Motor neuron (in vitro differentiated cells): ENCODE results near the gene DUSP3. TPM values are rescaled to one million over a fixed set of nuclear protein-coding genes. Genes with fewer than 3 reads are reported as not detected.

Experiments used
- ATAC-seq, 8 experiments: fragments of 200-7000 bp; cut with Tn5 transposase; replicated peaks in 6 of 8; 2 replicates each; pipeline ENCODE4 v1.8.0; 2021; ENCODE audit warnings: mild to moderate bottlenecking in 8 of 8, moderate library complexity in 8 of 8
- H3K27ac ChIP-seq, 2 donors: fragments of 250-450 bp; sonication (Bioruptor Pico); 2 replicates each; pipeline ENCODE4 v1.9.0; 2021; ENCODE audit warnings: antibody characterized with exemption in 2 of 2, mild to moderate bottlenecking in 2 of 2, moderate library complexity in 1 of 2
- H3K4me1 ChIP-seq, 2 donors: fragments of 250-450 bp; sonication (Bioruptor Pico); replicated peaks in 1 of 2; 2 replicates each; pipeline ENCODE4 v1.6.1; 2021; ENCODE audit warnings: antibody characterized with exemption in 2 of 2, mild to moderate bottlenecking in 2 of 2, moderate library complexity in 1 of 2
- H3K4me3 ChIP-seq, 5 donors: fragments of 250-450 bp; sonication (Bioruptor Pico); 2 replicates each; pipeline ENCODE4 v1.9.0; 2021; ENCODE audit warnings: antibody characterized with exemption in 5 of 5, mild to moderate bottlenecking in 5 of 5, moderate library complexity in 4 of 5
- WGBS, 10 experiments: fragments of 450-650 bp; shearing (Covaris generic); methylation state at CpG; one replicate each; pipeline ENCODE4 v1.0.0; 2022; 5-methylcytosine and 5-hydroxymethylcytosine counted together
- in situ Hi-C, 9 experiments: fragments of 400-800 bp; cut with MboI; loops; one replicate each; pipeline ENCODE4 v1.15.0; 2021; ENCODE audit warnings: low sequenced_read_pairs in 9 of 9, low pct_unique_long_range_greater_than_20kb in 2 of 9; ENCODE audit not compliant: unreplicated experiment in 9 of 9
- total RNA-seq, 8 experiments: library from RNA; unstranded; fragments of 300-600 nt; gene quantifications; 2 replicates each; pipeline versions ENCODE4 v1.2.3 to v1.2.4, GENCODE V29; 2022

Gene DUSP3
- total RNA-seq, 8 experiments from 2014 or later: 18.6 to 58.2 (median 25.3) TPM

DNA sequence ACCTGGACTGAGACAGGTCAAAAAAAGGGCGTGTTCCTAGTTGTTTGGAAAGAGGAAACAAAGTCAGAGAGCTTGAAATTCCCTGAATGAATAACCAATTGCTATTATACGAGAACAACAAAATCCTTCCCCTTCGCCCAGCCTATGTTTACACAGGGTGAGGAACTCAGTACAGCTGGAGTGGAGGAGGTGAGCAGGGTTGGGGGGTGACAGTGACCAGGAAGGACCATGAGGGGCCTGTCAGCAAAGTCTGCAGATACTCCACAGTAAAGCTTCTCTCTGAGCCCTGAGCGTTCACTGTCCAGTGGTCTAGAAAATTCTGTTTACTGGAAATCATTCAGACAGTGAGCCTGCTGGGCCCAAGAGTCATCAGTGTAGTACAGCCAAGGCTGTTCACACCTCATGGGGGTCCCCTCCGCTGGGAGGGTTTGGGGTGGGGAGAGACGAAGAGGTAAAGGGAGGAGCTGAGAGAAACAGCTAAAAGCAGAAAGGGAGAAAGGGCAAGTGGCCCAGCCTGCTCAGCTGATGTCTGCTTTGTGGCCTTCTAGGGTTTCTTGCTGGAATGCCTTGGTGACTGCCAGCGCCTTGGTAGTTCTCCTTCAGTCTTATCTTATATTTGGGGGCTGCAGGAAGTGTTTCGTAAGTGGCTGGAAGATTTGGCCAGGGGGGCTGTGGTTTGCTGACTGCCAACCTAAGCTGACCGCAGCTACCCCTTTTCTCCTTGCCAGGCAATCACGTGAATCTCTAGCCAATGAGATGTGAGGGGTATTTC is 5.7 kb downstream of the DUSP3 start:
- Histone ChIP-seq H3K27ac (no peak overlapping the region), H3K4me1 (peaks cover 3 to 5% of the 10 kb centered on the region in 2 donors), H3K4me3 (no peak overlapping the region)
- WGBS, 10 experiments: 77 to 100% (median 90%) methylated on average over 1 to 5 of the region's 10 CpGs; no CpG with 5 or more reads in 1 of the 10 experiments
- no peak for ATAC-seq
- in situ Hi-C loops: no loop called here

DNA sequence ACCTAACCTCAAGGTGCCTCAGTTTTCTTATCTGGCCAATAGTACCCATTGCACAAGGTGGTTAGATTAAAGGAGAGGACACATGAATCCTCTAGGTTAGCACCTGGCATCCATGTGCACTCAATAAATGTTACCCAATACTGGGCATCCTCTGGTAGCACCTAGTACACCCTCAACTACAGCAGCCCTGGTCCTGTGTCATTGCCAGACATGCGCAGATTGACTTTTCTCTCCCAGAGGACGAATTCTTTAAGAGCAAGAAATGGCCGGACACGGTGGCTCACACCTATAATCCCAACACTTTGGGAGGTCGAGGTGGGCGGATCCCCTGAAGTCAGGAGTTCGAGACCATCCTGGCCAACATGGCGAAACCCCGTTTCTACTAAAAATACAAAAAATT is 7.3 kb downstream of the DUSP3 start:
- Histone ChIP-seq H3K4me1 (no peaks in the 10 kb centered on the region), H3K4me3 (no peak overlapping the region), H3K27ac (no peak overlapping the region)
- 20 to 100% (median 92%) methylated on average over 1 to 9 of the region's 9 CpGs; no CpG with 5 or more reads in 3 of the 10 experiments for WGBS, 10 experiments
- in situ Hi-C loops: no loop called here
- no peak for ATAC-seq

DNA sequence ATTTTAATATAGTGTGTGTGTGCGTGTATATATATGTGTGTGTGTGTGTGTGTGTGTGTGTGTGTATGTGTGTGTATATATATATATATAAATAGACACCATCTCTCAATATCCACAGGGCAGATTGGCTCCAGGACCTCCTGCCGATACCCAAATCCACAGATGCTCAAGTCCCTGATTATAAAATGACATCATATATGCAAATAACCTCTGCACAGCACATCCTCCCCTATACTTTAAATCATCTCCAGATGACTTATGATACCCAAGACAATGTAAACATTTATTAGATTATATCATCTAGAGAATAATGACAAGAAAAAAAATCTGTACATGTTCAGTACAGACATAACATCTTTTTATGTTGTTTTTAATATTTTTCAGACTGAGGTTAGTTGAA is 7.8 kb downstream of the DUSP3 start:
- Histone ChIP-seq H3K4me3 (no peak overlapping the region), H3K27ac (no peak overlapping the region), H3K4me1 (no peaks in the 10 kb centered on the region)
- 80 to 100% (median 94%) methylated on average over 1 of the region's 2 CpGs; no CpG with 5 or more reads in 6 of the 10 experiments for WGBS, 10 experiments
- ATAC-seq: peak in 1 of 8 experiments; percentile 14
- in situ Hi-C loops: no loop called here

DNA sequence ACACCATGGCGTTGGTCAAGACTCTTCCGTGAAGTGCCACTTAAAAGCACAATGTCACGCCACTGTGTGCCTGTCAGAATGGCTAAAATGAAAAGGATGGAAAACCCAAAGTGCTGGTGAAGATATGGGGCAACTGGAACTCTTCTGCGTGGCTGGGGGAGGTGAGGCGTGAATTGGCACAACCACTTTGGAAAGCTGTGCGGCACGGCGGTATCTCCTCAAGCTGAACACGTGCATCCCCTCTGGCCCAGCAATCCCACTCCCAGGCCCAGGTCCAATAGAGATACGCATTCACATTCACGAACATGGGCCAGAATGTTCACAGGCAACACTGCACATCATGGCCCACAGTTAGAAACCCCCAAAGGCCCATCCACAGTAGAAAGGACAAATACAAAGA is 8.9 kb downstream of the DUSP3 start:
- WGBS, 10 experiments: 90 to 100% (median 92%) methylated on average over 1 to 2 of the region's 11 CpGs; no CpG with 5 or more reads in 7 of the 10 experiments
- in situ Hi-C loops: loop anchor here in 4 of 9 experiments (10.0 kb wide), 3 partner anchors 75 to 195 kb away; no protein-coding TSS in a partner anchor
- Histone ChIP-seq H3K27ac (no peak overlapping the region), H3K4me3 (no peak overlapping the region), H3K4me1 (no peaks in the 10 kb centered on the region)
- ATAC-seq: no peak

DNA sequence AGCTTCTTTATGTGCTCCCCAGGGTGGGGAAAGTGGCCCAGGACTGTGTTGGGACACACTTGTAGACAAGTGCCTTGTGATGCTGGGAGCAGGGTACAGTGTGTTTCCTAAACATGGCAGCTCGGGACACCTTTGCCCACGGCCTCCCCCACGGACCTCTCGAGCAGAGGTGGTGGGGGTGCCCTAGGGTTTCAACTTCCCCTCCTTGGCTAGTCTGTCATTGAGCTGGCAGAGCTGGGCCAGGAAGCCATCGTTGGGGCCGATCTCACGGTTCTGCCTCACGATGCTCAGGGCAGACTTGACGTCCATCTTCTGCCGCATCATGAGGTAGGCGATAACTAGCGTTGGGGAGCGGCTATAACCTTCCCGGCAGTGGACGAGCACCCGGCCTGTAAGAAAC is 9.4 kb downstream of the DUSP3 start:
- in situ Hi-C loops: loop anchor here in 4 of 9 experiments (10.0 kb wide), 3 partner anchors 75 to 195 kb away; no protein-coding TSS in a partner anchor
- Histone ChIP-seq H3K27ac (no peak overlapping the region), H3K4me3 (no peak overlapping the region), H3K4me1 (no peaks in the 10 kb centered on the region)
- 80 to 100% (median 91%) methylated on average over 2 to 5 of the region's 16 CpGs; no CpG with 5 or more reads in 6 of the 10 experiments for WGBS, 10 experiments
- peak in 4 of 8 experiments; percentile 11 to 21 (median 16) for ATAC-seq

DNA sequence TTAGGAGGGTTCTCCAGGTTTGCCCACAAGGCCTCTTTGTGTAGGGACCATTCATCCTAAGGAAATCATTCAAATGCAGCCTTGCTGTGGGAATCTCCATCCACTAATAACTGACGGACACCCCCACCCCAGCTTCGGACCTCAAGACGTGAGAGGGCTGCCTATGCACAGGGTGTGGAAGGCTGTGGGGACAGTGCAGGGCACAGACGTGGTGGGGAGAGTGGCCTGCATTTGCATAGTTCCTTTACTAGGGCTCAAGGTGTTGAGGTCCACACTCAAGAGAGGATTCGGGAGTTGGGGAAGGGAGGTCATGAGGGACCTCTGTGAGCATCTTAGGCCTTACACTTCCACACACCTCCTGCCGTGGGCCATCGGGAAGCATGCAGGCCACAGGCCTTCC is 9.8 kb downstream of the DUSP3 start:
- WGBS, 10 experiments: 85 to 100% (median 96%) methylated on average over 2 to 4 of the region's 7 CpGs; no CpG with 5 or more reads in 4 of the 10 experiments
- Histone ChIP-seq H3K4me1 (no peaks in the 10 kb centered on the region), H3K4me3 (no peak overlapping the region), H3K27ac (no peak overlapping the region)
- ATAC-seq: peak in 3 of 8 experiments; percentile 3 to 10 (median 10)
- in situ Hi-C loops: loop anchor here in 4 of 9 experiments (10.0 kb wide), 3 partner anchors 74 to 194 kb away; no protein-coding TSS in a partner anchor

DNA sequence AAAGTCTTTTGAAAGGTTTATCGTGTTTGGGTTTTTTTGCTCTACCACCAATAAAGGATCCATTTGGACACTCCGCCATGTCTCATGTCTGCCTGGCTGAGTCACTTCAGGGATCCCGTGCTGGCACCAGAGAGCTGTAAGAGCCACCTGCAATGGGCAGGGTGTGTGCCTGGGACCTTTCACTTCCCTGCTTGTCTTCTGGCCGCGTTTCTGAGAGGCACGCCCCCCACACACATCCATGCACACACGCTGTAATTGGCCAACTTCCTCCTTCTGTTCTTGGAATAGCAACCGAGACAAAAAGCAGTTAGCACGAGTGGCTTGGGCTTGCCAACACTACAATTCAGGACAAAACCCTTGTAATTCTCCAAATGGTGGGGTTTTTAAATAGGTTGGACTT is 10.4 kb downstream of the DUSP3 start:
- Histone ChIP-seq H3K4me3 (no peak overlapping the region), H3K27ac (no peak overlapping the region), H3K4me1 (no peaks in the 10 kb centered on the region)
- WGBS, 10 experiments: 56 to 100% (median 79%) methylated on average over 1 to 7 of the region's 9 CpGs; no CpG with 5 or more reads in 3 of the 10 experiments
- peak in 1 of 8 experiments; percentile 19 for ATAC-seq
- in situ Hi-C loops: loop anchor here in 4 of 9 experiments (10.0 kb wide), 3 partner anchors 74 to 194 kb away; no protein-coding TSS in a partner anchor

DNA sequence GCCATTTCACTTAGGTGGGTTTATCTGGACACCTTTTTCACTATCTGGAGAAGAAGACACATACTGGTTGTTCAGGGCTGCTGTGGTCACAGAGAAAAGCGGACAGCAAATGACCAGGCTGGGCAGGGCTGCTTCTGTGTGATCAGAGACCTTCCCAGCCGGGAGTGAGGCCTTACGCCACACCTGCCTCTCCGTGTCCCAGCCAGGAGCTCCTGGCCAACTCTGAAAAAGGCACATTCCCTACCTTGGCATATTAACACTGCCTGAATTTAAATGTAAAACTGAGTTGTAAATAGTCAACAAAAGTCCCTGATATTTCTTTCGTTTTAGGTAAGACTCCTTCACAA is 11.1 kb downstream of the DUSP3 start:
- in situ Hi-C loops: loop anchor here in 4 of 9 experiments (10.0 kb wide), 3 partner anchors 73 to 193 kb away; no protein-coding TSS in a partner anchor
- Histone ChIP-seq H3K4me1 (no peaks in the 10 kb centered on the region), H3K27ac (no peak overlapping the region), H3K4me3 (no peak overlapping the region)
- WGBS, 10 experiments: 50 to 95% (median 71%) methylated on average over 1 to 4 of the region's 5 CpGs; no CpG with 5 or more reads in 3 of the 10 experiments
- no peak for ATAC-seq

DNA sequence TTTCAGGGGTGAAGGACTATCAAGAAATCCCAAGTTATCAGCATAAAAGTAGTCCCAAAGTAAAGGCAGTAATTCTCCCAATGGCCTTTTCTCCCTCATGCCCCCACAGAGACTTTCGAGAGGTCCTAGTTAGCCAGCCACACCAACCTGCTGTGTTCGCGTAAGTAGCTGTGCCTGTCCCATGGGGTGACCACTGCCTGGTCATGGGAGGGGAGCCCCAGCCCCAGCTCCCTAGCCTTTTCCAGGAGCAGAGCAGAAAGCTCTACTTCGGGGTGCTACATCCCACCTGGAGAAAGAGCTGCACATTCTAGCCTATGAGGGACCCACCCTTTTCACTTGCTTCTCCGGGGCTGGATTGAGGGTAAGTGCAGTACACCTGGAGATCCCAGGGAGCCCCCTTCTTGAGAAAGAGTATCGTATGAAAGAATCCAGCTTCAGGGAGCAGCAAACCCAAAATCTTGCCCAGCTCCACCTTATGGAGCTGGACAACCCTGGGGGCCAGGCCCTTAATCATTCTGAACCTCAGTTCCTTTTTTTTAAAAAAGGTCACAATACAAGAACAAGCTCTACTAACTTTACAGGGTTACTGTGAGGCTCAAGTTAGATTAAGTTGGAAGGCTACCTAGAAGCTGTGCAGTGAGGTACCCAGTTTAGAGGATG is 11.6 kb downstream of the DUSP3 start:
- ATAC-seq: no peak

DNA sequence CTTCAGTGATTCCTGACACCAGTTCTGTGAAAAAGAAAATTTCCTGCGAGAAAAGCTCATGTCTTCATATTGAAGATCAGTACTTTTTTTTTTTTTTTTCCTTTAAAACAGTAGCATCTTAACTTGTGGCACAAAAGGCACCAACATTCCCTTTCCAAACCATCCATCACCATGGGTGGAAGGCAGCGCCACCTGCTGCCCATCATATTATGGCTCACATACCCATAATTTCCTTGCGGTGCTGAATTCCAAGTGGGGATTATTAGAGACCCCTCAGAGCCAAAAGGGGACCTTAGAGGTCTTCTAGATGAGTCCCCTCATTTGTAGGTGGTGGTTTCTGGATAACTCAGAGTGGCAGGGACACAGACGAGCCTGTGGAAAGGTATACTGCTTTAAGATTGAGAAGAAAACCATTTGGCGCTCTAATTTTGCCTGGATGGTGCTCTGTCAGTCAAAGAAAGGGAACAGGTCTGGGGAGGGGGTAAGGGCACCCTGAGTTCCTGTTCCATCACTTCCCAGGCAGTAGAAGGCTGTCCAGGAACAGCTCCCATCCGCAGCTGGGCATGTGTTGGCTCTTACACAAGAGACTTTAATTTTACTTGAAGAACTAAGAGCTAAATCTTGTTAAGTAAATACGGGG is 12.2 kb downstream of the DUSP3 start:
- H3K4me3 ChIP-seq: no peak overlapping the region
- no peaks in the 10 kb centered on the region for H3K4me1 ChIP-seq
- H3K27ac ChIP-seq: no peak overlapping the region
- in situ Hi-C loops: loop anchor here in 4 of 9 experiments (10.0 kb wide), 3 partner anchors 72 to 192 kb away; no protein-coding TSS in a partner anchor
- ATAC-seq: peak in 5 of 8 experiments; percentile 32 to 64 (median 36)
- WGBS, 10 experiments: 11 to 80% (median 50%) methylated on average over 1 to 7 of the region's 7 CpGs; no CpG with 5 or more reads in 2 of the 10 experiments

More for the DNA sequence above, 11.6 kb downstream of the DUSP3 start:
- in situ Hi-C loops: loop anchor here in 4 of 9 experiments (10.0 kb wide), 3 partner anchors 72 to 192 kb away; no protein-coding TSS in a partner anchor
- Histone ChIP-seq H3K4me3 (no peak overlapping the region), H3K27ac (no peak overlapping the region), H3K4me1 (no peaks in the 10 kb centered on the region)
- 70 to 94% (median 87%) methylated on average over 2 to 4 of the region's 6 CpGs; no CpG with 5 or more reads in 4 of the 10 experiments for WGBS, 10 experiments

DNA sequence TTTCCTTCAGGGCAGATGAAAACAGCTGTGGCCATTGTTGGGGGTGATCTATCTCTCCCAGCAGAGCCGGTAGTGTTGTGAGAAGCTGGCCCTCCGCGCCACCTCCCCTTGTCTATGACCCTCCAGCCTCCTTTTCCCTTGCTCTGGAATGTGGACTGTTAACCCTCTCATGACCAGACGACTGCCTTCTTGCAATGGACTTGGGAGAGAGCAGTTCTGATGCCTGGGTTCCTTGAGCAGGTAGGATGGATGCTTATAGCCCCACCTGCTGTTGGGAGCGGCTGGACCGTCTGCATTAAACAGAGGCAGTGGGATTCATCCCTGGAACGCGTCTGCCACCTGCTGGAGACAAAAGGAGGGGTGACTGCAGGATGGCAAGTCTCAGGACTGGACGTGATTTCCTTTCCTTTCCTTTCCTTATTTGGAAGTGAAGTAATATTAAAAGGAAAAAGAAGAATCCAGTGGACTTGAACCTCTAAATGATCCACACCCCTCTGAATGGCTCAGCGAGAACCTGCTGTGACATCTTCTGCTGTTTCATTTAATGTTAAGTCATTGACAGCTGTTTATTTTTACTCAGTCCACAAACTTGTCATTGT is 18.4 kb downstream of the DUSP3 start:
- Histone ChIP-seq H3K4me1 (peaks cover 24 to 35% of the 10 kb centered on the region in 2 donors), H3K4me3 (no peak overlapping the region), H3K27ac (no peak overlapping the region)
- WGBS, 10 experiments: 0 to 20% (median 0%) methylated on average over 1 to 6 of the region's 10 CpGs; no CpG with 5 or more reads in 2 of the 10 experiments
- ATAC-seq: peak; percentile 84 to 99 (median 94)
- in situ Hi-C loops: loop anchor here in 4 of 9 experiments (10.0 kb wide), 3 partner anchors 66 to 186 kb away; no protein-coding TSS in a partner anchor

DNA sequence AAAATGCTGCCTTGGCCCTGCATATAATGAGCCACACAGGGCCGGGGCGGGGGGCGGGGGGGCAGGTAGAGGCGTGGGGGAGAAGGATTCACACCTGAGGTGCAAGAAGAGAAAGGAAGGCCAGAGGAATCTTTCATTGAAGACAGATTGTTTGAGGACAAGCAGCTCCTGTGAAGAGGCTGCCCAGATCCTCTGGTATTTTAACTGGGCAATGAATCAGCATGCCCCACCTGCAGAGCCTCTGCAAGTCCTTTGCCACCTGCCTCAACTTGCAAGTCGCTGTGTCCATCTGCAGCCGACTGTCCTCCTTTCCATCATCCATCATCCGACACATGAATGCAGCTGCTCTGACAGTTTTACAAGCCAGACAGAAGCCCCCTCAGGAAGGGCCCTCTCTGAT is 18.9 kb downstream of the DUSP3 start:
- WGBS, 10 experiments: 0 to 80% (median 60%) methylated on average over 1 of the region's 7 CpGs; no CpG with 5 or more reads in 6 of the 10 experiments
- in situ Hi-C loops: loop anchor here in 8 of 9 experiments (10.0 kb wide), 4 partner anchors 55 to 185 kb away; no protein-coding TSS in a partner anchor

More for the DNA sequence above, 18.9 kb downstream of the DUSP3 start:
- Histone ChIP-seq H3K4me1 (peaks cover 29 to 39% of the 10 kb centered on the region in 2 donors), H3K4me3 (no peak overlapping the region), H3K27ac (no peak overlapping the region)
- ATAC-seq: no peak
